H9 (cell line): ENCODE measurements around the gene ZNF385B. TPM values are rescaled to one million over a fixed set of nuclear protein-coding genes. Genes with fewer than 3 reads are reported as not detected.

Experiments used
- DNase-seq: peaks from one replicate; pipeline ENCODE4 v3.0.0-alpha.2; 2017
- H2AFZ ChIP-seq: one replicate; pipeline ENCODE4 v1.6.1; 2013; ENCODE audit warnings: mild to moderate bottlenecking, low read length, control low read depth, moderate library complexity
- H2AK5ac ChIP-seq: 2 replicates; pipeline ENCODE4 v1.6.1; 2013; ENCODE audit warnings: low read length, control low read depth, mixed read lengths; ENCODE audit not compliant: insufficient read length
- H2BK120ac ChIP-seq: one replicate; pipeline ENCODE4 v1.6.1; 2013; ENCODE audit warnings: low read depth, mild to moderate bottlenecking, low read length, control low read depth, inconsistent platforms; ENCODE audit not compliant: poor library complexity, severe bottlenecking
- H2BK12ac ChIP-seq: 2 replicates; pipeline ENCODE4 v1.6.1; 2013; ENCODE audit warnings: low read length, control low read depth, mixed read lengths, low read depth; ENCODE audit not compliant: insufficient read length
- H2BK15ac ChIP-seq: 2 replicates; pipeline ENCODE4 v1.6.1; 2013; ENCODE audit warnings: low read depth, low read length, control low read depth
- H2BK20ac ChIP-seq: one replicate; pipeline ENCODE4 v1.6.1; 2013; ENCODE audit warnings: low read depth, mild to moderate bottlenecking, low read length, control low read depth, inconsistent platforms; ENCODE audit not compliant: poor library complexity, severe bottlenecking
- H2BK5ac ChIP-seq: 2 replicates; pipeline ENCODE4 v1.6.1; 2013; ENCODE audit warnings: low read length, control low read depth, mixed read lengths; ENCODE audit not compliant: insufficient read length
- H3K14ac ChIP-seq: 2 replicates; pipeline ENCODE4 v1.6.1; 2013; ENCODE audit warnings: low read length, control low read depth; ENCODE audit not compliant: insufficient read depth
- H3K18ac ChIP-seq: 2 replicates; pipeline ENCODE4 v1.6.1; 2013; ENCODE audit warnings: low read depth, mild to moderate bottlenecking, mixed read lengths, low read length, control low read depth; ENCODE audit not compliant: insufficient read length
- H3K23ac ChIP-seq: 2 replicates; pipeline ENCODE4 v1.6.1; 2013; ENCODE audit warnings: low read length, control low read depth, mixed read lengths, low read depth; ENCODE audit not compliant: insufficient read length
- H3K23me2 ChIP-seq: 2 replicates; pipeline ENCODE4 v1.6.1; 2013; ENCODE audit warnings: low read depth, mild to moderate bottlenecking, mixed read lengths, low read length, control low read depth; ENCODE audit not compliant: insufficient read length, poor library complexity, severe bottlenecking
- H3K27ac ChIP-seq: 2 replicates; pipeline ENCODE4 v1.5.1; 2013; ENCODE audit warnings: low read length, control low read depth, mixed read lengths, low read depth; ENCODE audit not compliant: insufficient read length
- H3K27me3 ChIP-seq: 2 replicates; pipeline ENCODE4 v1.6.1; 2013; ENCODE audit warnings: low read length, control low read depth, inconsistent platforms; ENCODE audit not compliant: insufficient read depth
- H3K4ac ChIP-seq: 2 replicates; pipeline ENCODE4 v1.6.1; 2013; ENCODE audit warnings: low read depth, mild to moderate bottlenecking, control low read depth, inconsistent platforms, low read length, moderate library complexity
- H3K4me1 ChIP-seq: 2 replicates; pipeline ENCODE4 v1.6.1; 2013; ENCODE audit warnings: low read length, control low read depth, inconsistent platforms; ENCODE audit not compliant: insufficient read depth
- H3K4me2 ChIP-seq: 2 replicates; pipeline ENCODE4 v1.6.1; 2013; ENCODE audit warnings: low read length, control low read depth, mixed read lengths; ENCODE audit not compliant: insufficient read length, insufficient read depth
- H3K56ac ChIP-seq: 2 replicates; pipeline ENCODE4 v1.6.1; 2013; ENCODE audit warnings: low read depth, mild to moderate bottlenecking, mixed read lengths, low read length, control low read depth; ENCODE audit not compliant: insufficient read length
- H3K79me1 ChIP-seq: 2 replicates; pipeline ENCODE4 v1.6.1; 2013; ENCODE audit warnings: low read depth, mild to moderate bottlenecking, moderate library complexity, low read length, control low read depth, inconsistent platforms; ENCODE audit not compliant: insufficient read depth, poor library complexity, severe bottlenecking
- H3K79me2 ChIP-seq: 2 replicates; pipeline ENCODE4 v1.6.1; 2013; ENCODE audit warnings: low read length, control low read depth, inconsistent platforms; ENCODE audit not compliant: insufficient read depth
- H3K9ac ChIP-seq: 2 replicates; pipeline ENCODE4 v1.6.1; 2013; ENCODE audit warnings: low read length, control low read depth, mixed read lengths; ENCODE audit not compliant: insufficient read length; ENCODE audit errors: extremely low read depth
- H3K9me3 ChIP-seq: one replicate; pipeline ENCODE4 v1.6.1; 2013; ENCODE audit warnings: low read depth, low read length, inconsistent platforms; ENCODE audit not compliant: control insufficient read depth
- H3T11ph ChIP-seq: one replicate; pipeline ENCODE4 v1.6.1; 2013; ENCODE audit warnings: mild to moderate bottlenecking, low read length, control low read depth, inconsistent platforms
- H4K20me1 ChIP-seq: one replicate; pipeline ENCODE4 v1.6.1; 2013; ENCODE audit not compliant: control insufficient read depth, insufficient read length, insufficient read depth
- H4K5ac ChIP-seq: 2 replicates; pipeline ENCODE4 v1.6.1; 2013; ENCODE audit warnings: low read depth, mild to moderate bottlenecking, mixed read lengths, low read length, control low read depth; ENCODE audit not compliant: insufficient read length
- H4K8ac ChIP-seq: replicated peaks from 2 replicates; pipeline ENCODE4 v1.6.1; 2013; ENCODE audit warnings: low read length, control low read depth, mixed read lengths, low read depth; ENCODE audit not compliant: insufficient read length
- H4K91ac ChIP-seq: 2 replicates; pipeline ENCODE4 v1.6.1; 2013; ENCODE audit warnings: low read depth, mild to moderate bottlenecking, moderate library complexity, mixed read lengths, low read length, control low read depth; ENCODE audit not compliant: insufficient read length
- H3K27ac Mint-ChIP-seq, 3 experiments: 2 replicates in 2 of 3; 3 replicates in 1 of 3; pipeline ENCODE4 v1.8.0; 2020 to 2021; ENCODE audit warnings: mixed read lengths in 3 of 3, mild to moderate bottlenecking in 1 of 3, moderate library complexity in 1 of 3
- H3K27me3 Mint-ChIP-seq: 2 replicates; pipeline ENCODE4 v1.8.0; 2021; ENCODE audit warnings: low read depth, mild to moderate bottlenecking, moderate library complexity, mixed read lengths
- H3K36me3 Mint-ChIP-seq, 3 experiments: 2 replicates in 2 of 3; 3 replicates in 1 of 3; pipeline ENCODE4 v1.8.0; 2020 to 2021; ENCODE audit warnings: low read depth in 3 of 3, mixed read lengths in 3 of 3; ENCODE audit not compliant: insufficient read depth in 1 of 3
- H3K4me1 Mint-ChIP-seq, 2 experiments: 2 replicates each; pipeline ENCODE4 v1.8.0; 2020; ENCODE audit warnings: mixed read lengths in 2 of 2
- H3K4me3 Mint-ChIP-seq, 2 experiments: 2 replicates in 1 of 2; 3 replicates in 1 of 2; pipeline ENCODE4 v1.8.0; 2020 to 2021; ENCODE audit warnings: mild to moderate bottlenecking in 2 of 2, mixed read lengths in 2 of 2, moderate library complexity in 1 of 2
- H3K9me3 Mint-ChIP-seq, 2 experiments: 2 replicates in 1 of 2; 3 replicates in 1 of 2; pipeline ENCODE4 v1.8.0; 2020; ENCODE audit warnings: mild to moderate bottlenecking in 2 of 2, mixed read lengths in 2 of 2, moderate library complexity in 1 of 2
- CTCF ChIP-seq: fragments of 200-600 bp; sonication (generic); conservative IDR thresholded peaks from 3 replicates; pipeline ENCODE4 v1.8.0; 2021; ENCODE audit warnings: antibody characterized with exemption, mild to moderate bottlenecking
- WGBS: extraction: QIAGEN DNeasy Blood & Tissue Kit; methylation state at CpG from one replicate; pipeline ENCODE4 v1.1.7; 2013; ENCODE audit warnings: missing lambda C conversion rate, low lambda C conversion rate, mixed read lengths; ENCODE audit not compliant: insufficient read length; ENCODE audit errors: extremely low coverage; 5-methylcytosine and 5-hydroxymethylcytosine counted together
- total RNA-seq: library from RNA; stranded (reverse); gene quantifications from 2 replicates; pipeline ENCODE4 v1.2.1, GENCODE V29; 2021

Gene ZNF385B
- total RNA-seq, 1 experiment from 2014 or later, result 2.1 TPM

DNA sequence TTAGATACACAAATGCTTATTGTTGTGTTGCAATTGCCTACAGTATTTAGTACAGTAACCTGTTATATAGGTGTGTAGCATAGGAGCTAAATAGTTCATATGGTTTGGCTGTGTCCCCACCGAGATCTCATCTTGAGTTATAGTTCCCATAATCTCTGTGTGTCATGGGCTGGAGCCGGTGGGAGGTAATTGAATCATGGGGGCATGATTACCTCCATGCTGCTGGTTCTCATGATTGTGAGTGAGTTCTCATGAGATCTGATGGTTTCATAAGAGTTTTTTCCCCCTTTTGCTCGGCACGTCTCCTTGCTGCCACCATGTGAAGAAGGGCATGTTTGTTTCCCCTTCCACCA lies 406.3 kb downstream of the ZNF385B start:
- Histone ChIP-seq H4K91ac (no peak overlapping the region), H3K56ac (no peak overlapping the region), H3T11ph (no peak overlapping the region), H3K79me1 (no peaks in the 10 kb centered on the region), H3K23ac (no peak overlapping the region), H2AK5ac (no peak overlapping the region), H3K4me1 (no peaks in the 10 kb centered on the region), H3K14ac (no peak overlapping the region), H3K9me3 (peaks cover 9% of the 10 kb centered on the region), H3K4me2 (no peak overlapping the region), H2BK20ac (no peak overlapping the region), H2BK12ac (no peak overlapping the region), H3K23me2 (no peaks in the 10 kb centered on the region), H2BK5ac (no peak overlapping the region), H4K8ac (no peak overlapping the region), H2BK120ac (no peak overlapping the region), H3K27me3 (no peaks in the 10 kb centered on the region), H2AFZ (no peak overlapping the region), H2BK15ac (no peak overlapping the region), H3K79me2 (no peaks in the 10 kb centered on the region), H3K18ac (no peak overlapping the region), H3K9ac (no peak overlapping the region), H3K27ac (no peak overlapping the region), H4K5ac (no peak overlapping the region), H4K20me1 (no peaks in the 10 kb centered on the region), H3K4ac (no peak overlapping the region)
- H3K4me1 Mint-ChIP-seq, result no peaks in the 10 kb centered on the region
- DNase-seq, result no peak
- no peak for TF ChIP-seq CTCF
- H3K27me3 Mint-ChIP-seq, result no peaks in the 10 kb centered on the region
- no peak overlapping the region; a peak in 1 of 7 replicates for H3K27ac Mint-ChIP-seq
- WGBS, result no CpG with 5 or more reads among the region's 4 CpGs
- H3K36me3 Mint-ChIP-seq, result peaks cover 8 to 19% (median 12%) of the 10 kb centered on the region in 3 experiments; a peak in 6 of 7 replicates
- no peak overlapping the region for H3K4me3 Mint-ChIP-seq
- H3K9me3 Mint-ChIP-seq, result peaks cover 21% of the 10 kb centered on the region in 2 experiments
